M059J (cell line): ENCODE results near the gene MUC16. TPM values are rescaled to one million over a fixed set of nuclear protein-coding genes. Genes with fewer than 3 reads are reported as not detected.
"Not testable (repeated sequence)": the region's sequence is repeated elsewhere in the genome, so short reads cannot be mapped to it uniquely, and the experiment has no call there.

Source experiments
- DNase-seq: peaks from one replicate; pipeline ENCODE4 v3.0.0-alpha.2; 2012; ENCODE audit warnings: low read depth
- total RNA-seq: library from RNA; depleted of rRNA; stranded (reverse); fragments of >200 nt; shearing (Covaris generic); gene quantifications from 2 replicates; pipeline ENCODE4 v1.2.3, GENCODE V29; 2014; rRNA removed

MUC16 gene
- not detected in 2 replicates for total RNA-seq

DNA sequence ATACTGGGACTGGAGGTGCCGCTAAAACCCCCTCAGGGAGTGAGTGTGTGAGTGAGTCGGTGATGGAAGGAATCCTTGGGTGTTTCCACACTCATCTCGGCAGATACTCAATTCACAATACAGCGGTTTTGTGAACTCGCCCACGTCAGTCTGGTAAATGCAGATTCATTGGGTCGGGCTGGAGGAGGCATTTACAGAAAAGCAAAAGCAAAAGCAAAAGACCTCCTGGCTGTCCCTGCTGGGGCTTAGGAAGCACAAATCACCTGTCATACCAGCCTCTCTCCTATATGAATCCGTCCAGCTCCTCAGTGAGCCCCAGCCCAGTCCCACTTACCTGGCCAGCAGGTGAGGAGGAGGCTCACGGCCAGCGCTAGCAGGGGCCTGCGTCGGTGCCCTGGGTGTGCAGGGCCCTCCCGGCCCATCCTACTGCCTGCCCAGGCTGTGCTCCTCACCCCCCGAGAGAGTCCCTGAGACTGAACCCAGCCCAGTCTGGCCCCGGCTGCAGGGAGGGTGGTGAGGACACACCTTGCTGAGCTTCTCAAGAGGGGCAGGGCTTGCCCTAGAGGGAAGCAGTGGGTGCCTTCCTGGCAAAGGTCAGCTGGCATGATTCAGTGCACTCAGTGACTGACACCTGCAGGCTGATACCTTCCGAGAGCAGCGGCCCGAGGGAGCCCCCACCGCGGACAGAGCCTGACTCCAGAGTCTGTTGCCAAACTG is at the start of gene MUC16:
TSS of gene MUC16 (minus strand) at position 475 of the 717 bp plus-strand sequence.
- no peak for DNase-seq

- peak; percentile 13 for DNase-seq
These were observed 48.9 kb upstream of the MUC16 start for GRCh38 chr19:9058905-9059667.

- DNase-seq, result no peak
These were observed 47.5 kb upstream of the MUC16 start for GRCh38 chr19:9057505-9058258.

DNA sequence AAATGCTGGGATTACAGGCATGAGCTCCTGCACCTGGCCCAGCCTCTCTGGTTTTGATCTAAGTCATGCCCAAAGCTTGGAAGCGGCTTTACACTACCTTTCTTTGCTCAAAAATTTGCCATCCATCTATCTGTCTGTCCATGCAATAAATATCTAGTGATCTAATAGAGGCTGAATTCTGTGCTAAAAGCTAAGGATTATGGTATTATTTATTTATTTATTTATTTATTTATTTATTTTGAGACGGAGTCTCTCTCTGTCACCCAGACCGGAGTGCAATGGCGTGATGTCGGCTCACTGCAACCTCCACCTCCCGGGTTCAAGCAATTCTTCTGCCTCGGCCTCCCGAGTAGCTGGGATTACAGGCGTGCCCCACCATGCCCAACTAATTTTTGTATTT is 45.9 kb upstream of the MUC16 start:
- not testable (repeated sequence) for DNase-seq

DNA sequence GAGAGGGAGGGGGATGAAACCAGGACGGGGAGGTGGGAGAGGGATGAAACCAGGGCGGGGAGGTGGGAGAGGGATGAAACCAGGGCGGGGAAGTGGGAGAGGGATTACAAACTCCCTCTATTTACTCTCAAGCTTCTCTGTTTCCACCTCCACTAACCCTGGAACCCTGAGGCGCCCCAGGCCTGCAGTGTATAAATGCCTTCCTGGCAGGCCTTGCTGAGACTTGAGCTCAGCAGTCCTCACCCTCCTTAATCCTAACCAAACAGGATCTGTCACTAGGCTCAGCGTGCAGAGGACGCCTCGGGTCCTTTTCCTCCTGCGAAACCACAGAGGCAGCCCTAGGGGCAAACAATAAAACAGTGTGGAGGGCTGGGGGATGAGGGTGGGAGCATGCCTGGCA is 44.6 kb upstream of the MUC16 start:
- peak; percentile 50 for DNase-seq

GRCh38 chr19:9054207-9054606 is 44.0 kb upstream of the MUC16 start:
- DNase-seq, result no peak

GRCh38 chr19:9053674-9054073 is 43.5 kb upstream of the MUC16 start:
- DNase-seq, result not testable (repeated sequence)

- DNase-seq, result no peak
These were observed 42.7 kb upstream of the MUC16 start for GRCh38 chr19:9052894-9053293.

GRCh38 chr19:9046694-9047093 is 36.5 kb upstream of the MUC16 start:
- no peak for DNase-seq

- no peak for DNase-seq
These were observed 34.2 kb upstream of the MUC16 start for GRCh38 chr19:9044449-9044848.

GRCh38 chr19:9043524-9043923 is 33.3 kb upstream of the MUC16 start:
- DNase-seq, result peak; percentile 81

GRCh38 chr19:9041023-9041422 is 30.8 kb upstream of the MUC16 start:
- no peak for DNase-seq

GRCh38 chr19:9040131-9040530 is 29.9 kb upstream of the MUC16 start:
- DNase-seq, result peak; percentile 24

GRCh38 chr19:9039728-9040127 is 29.5 kb upstream of the MUC16 start:
- no peak for DNase-seq

GRCh38 chr19:9037400-9038062 is 27.3 kb upstream of the MUC16 start:
- no peak for DNase-seq

- no peak for DNase-seq
These were observed 22.0 kb upstream of the MUC16 start for GRCh38 chr19:9032136-9032631.

GRCh38 chr19:9018163-9018875 is 8.1 kb upstream of the MUC16 start:
- peak; percentile 72 for DNase-seq

GRCh38 chr19:9014803-9015202 is 4.6 kb upstream of the MUC16 start:
- DNase-seq, result no peak

DNA sequence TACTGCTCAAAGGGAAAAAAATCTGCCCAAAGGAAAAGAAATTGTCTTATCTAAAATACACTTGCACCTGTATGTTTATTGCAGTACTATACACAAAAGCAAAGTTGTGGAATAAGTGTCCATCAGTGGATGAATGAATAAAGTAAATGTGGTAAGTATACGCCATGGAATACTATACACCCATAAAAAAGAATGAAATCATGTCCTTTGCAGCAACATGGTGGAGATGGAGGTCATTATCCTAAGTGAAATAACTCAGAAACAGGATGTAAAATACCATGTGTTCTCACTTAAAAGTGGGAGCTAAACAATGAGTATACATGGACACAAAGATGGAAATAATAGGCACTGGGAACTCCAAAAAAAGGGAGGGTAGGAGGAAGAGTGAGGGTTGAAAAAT is 3.8 kb upstream of the MUC16 start:
- no peak for DNase-seq

DNA sequence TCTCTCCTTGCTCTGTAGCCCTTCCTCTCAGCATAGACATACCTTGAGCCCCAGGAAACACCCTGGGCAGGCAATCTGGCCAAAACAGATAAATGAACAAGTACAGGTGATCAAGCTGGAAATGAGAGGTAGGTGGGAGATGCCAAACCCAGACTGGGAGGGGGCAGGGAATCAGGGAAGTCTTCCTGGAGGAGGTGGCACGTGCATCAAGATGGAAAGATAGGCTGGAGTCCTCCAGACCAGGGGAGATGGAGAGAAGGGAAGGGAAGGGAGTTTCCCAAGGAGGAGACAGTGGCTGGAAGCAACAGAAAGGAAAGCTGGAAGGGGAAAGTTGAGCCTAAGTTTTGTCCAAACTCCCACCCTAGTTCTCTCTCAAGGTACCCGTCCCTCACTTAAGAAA is 1.7 kb upstream of the MUC16 start:
- DNase-seq, result no peak

- DNase-seq, result no peak
These were observed 484 bp upstream of the MUC16 start for GRCh38 chr19:9010693-9011092.
